HG02763 (cell line): ENCODE data around the gene RPRD2.

Experiments used
- ATAC-seq: cut with Tn5 transposase; IDR thresholded peaks from one replicate; pipeline ENCODE4 v1.9.1; 2021; ENCODE audit warnings: mild to moderate bottlenecking, moderate library complexity; ENCODE audit not compliant: unreplicated experiment

Gene RPRD2

DNA sequence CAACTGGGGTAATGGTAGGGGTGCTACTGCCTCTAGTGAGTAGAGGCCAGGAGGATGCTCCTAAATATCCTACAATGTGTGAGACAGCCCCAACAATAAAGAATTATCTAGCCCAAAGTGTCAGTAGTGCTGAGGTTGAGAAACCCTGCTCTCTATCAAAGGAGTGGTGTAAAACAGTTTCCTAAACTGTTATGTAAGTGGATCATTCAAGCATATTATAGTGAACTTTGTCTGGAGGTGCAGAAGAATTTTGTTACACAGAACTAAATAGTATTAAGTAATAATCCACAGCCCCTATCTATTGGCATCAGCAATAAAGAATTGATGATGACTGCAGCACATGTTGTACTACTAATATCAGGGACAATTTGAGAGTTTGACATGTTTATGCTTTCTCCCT, 103.0 kb downstream of the RPRD2 start:
- ATAC-seq: no peak

DNA sequence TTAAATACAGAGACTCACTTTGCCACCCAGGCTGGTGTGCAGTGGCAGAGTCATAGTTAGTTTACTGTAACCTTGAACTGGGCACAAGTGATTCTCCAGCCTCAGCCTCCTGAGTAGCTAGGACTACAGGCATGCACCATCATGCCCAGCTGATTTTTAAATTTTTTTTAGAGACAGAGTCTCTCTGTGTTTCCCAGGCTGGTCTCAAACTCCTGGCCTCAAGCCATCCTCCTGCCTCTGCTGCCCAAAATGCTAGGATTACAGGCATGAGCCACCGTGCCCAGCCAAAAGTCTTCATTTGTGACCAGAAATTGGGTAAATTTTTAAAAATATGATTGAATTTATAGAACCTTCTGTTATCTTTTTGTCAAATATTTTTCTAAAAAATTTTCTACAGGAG, 105.3 kb downstream of the RPRD2 start:
- ATAC-seq: no peak

DNA sequence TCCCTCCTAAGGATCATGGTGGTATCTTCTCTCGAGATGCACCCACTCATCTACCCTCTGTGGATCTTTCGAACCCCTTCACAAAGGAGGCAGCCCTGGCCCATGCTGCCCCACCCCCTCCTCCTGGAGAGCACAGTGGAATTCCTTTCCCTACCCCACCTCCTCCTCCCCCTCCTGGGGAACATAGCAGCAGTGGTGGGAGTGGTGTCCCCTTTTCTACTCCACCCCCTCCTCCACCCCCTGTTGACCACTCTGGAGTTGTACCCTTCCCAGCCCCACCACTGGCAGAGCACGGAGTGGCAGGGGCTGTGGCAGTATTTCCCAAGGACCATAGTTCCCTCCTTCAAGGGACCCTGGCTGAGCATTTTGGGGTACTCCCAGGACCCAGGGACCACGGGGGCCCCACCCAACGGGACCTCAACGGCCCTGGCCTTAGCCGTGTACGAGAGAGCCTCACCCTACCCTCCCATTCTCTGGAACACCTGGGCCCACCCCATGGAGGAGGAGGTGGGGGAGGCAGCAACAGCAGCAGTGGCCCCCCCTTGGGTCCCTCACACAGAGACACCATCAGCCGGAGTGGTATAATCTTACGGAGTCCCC, 108.8 kb downstream of the RPRD2 start:
- no peak for ATAC-seq

DNA sequence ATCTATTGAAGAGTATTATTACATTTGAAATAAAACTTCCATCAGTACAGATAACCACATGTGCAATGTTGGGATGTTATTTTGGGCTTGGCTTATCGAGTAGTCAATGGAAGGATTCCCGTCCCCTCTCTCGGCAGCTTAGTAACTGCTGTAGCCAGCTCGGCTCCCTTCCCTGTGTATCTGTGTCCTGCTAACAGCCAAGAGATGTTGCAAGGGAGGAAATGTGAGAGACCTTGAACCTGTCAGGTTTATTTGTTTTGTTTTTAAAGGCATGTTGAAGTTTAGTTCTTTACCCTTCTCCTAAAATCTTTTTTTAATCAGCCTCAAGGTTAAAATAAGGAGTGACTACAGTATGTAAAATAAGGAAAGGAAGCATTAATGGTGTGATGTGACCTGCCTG, 109.7 kb downstream of the RPRD2 start:
- ATAC-seq: no peak

DNA sequence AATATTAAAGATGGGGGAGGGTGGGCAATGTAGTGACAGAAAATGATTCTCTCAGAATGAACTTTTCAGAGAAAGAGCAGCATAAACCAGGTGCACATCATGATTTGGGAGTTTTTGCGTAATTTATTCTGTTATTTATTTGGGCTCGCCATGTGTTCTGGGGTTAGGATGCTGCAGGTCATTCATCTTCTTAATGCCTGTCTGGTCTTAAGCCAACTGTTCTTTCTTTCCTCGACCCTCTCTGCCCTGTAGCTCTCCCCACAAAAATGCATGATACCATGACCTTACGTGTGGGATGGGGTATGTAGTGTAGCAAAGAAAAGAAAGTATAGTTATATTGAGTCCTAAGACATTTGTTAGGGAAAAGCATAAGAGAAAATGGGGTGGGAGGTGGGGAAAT, 110.9 kb downstream of the RPRD2 start:
- ATAC-seq: no peak

DNA sequence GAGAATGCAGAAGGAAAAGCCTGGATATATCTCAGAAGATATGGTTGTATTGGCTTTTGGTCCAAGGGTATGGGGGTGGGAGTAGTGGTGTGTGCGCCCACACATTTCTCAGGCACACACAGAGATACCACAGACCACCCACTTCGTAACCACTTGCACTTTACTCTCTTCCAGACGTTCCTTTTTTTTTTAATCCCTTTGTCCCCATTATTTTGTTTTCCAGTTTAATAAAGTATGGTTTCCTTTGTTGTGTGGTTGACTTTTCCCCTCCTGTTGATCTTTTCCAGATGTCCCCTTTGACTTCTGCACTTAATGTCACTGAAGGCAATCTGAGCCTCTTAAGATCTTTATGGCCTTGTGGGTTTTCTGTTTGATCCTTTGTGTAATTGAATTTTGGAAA, 112.8 kb downstream of the RPRD2 start:
- no peak for ATAC-seq

DNA sequence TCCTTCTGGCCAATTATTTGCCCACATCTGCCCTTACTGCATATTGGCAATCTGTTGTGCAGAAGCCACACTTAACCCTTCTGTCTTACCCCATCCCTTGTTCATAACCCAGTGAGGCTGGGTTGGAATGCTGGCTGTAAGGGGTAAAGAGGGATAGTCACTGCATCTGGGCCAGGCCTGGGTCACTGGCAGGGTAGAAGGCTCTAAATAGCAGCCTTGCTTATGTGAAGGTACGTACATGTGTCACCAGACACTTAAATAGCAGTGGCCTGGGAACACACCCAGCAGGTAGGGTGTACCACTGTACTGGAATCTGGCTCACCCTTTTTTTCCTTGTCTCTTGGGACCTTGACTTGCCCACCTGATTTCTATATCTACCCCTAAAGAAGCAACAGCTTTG, 113.4 kb downstream of the RPRD2 start:
- ATAC-seq: no peak

DNA sequence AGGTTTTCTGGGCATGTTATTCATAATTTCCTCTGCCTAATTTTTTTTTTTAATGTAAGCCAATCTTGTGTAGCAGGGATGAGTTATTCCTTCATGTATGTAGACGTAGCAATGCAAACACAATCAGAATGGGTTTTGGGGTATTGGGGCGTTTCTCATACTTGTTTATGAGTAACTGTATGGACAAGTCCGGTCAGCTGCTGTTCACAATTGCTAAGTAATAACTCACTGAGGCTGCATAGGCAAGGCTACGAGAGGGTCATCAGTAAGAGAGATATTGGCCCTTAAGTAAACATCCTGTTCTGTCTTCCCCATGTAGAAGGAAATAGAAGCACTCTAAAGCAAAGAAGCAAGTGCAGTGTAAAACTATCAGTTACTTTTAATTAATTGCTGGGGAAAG, 113.8 kb downstream of the RPRD2 start:
- ATAC-seq: no peak

DNA sequence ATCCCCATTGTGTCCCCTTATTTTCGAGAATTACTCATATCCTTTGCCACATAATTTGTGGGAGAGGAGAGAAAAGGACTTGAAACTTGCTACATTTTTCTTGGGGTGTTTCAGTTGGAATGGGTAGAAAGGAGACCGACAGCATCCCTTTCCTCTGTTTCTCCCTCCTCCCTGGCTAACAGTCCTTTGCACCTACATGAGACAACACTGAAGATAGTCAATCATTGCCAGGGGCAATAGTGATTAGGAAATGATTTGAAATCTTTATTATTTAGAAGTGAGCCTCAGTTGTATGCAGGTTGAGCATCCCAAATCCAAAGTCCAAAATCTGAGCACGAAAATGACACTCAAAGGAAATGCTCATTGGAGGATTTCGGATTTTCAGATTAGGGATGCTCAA, 115.4 kb downstream of the RPRD2 start:
- ATAC-seq: no peak

DNA sequence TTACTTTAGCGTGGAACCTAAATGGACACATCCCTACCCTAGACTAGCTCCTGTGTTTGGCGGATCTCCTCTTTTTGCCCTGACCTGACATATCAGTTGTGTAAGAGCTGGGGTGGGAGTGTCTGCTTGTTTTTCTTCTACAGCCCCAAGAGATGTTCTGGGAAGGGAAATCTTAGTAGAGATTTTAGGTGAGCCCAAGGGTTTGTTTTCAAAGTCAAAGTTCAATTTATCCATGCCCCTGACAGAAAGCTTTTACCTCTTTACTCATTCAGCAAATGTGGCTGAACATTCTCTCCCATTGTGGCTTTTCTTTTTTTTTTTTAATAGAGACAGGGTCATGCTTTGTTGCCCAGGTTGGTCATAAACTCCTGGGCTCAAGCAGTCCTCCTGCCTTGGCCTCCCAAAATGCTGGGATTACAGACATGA, 116.0 kb downstream of the RPRD2 start:
- ATAC-seq: no peak

DNA sequence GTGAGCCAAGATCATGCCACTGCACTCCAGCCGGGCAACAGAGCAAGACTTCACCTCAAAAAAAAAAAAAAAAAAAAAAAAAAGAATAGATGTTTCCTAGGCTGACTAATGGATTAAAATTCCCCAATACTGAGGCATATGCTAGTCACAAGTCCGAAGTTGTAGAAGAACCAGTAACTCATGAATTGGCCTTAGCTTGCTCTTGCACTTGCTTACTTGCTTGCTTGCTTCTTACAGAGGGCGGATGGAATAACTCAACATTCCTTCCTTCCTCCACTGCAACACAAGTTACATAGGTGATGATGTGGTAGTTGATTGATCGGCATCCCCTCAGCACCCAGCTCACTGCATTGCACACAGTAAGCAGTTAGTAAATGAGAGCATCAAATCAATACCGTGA, 120.5 kb downstream of the RPRD2 start:
- ATAC-seq: no peak

DNA sequence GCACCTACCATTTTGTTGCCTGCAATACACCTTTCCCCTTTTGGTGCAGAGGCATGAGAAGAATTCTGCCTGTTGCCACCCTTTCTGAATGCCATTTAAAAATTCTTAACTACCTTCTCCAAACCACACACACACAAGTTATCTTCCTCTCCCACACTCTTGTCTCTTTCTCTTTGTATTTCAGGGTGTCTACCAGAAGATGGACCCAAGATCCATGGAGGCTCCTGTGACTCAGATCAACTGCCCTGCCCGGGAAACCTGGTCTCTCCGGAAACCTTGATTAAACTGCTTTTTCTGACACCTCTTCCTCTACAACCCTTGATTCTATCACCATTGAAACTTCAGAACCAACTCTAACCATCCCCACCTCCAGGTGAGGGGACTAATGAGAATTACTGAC, 120.9 kb downstream of the RPRD2 start:
- ATAC-seq: no peak

DNA sequence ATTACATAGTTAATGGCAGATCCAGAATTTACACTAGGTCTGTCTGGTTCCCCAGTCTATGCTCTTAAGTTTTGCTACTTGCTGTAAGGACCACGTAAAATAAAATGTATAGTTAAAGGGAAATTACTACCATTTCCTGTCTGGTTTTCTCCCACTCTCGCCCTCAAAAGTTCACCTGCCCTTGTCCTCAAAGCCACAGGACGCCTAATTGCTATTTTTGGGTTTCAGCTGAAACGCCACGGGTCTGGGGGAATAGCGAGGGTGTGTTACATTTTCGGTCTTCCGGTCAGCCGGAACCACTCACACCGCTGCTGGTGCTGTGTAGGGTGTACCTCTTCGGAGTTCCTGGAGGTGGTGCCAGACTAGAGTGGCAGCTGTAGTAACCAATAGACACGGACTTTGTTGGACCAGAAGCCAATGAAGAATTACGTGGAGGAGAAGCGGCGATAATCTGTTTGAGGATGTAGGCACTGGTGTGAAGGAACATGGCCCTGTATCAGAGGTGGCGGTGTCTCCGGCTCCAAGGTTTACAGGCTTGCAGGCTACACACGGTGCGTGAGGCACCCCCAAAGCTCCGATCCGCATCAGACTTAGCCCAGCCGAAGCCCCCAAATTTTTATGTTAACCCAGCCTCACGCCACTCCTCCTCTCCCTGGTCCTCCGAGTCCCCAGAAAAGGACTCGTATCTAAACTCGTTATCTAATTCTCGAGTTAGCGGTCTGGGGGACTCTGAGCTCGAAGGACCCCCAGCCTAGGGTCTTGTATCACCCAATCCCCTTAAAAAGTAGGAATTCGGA, 123.2 kb downstream of the RPRD2 start, which contains the start of gene TARS2:
TARS2 (plus strand) TSS at position 454 of the 797 bp plus-strand sequence; CDS start at position 486, 32 bp downstream.
- ATAC-seq: peak; percentile 99

DNA sequence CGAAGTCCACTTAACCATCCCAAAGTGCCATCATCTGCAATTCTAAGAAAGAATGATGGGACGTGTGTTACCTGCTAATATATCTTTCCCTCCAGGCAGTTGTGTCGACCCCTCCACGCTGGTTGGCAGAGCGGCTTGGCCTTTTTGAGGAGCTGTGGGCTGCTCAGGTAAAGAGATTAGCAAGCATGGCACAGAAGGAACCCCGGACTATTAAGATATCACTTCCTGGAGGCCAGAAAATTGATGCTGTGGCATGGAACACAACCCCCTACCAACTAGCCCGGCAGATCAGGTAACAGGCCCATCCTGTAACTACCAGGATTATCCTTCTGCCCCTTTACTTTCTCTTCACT, 123.8 kb downstream of the RPRD2 start:
- ATAC-seq: no peak

DNA sequence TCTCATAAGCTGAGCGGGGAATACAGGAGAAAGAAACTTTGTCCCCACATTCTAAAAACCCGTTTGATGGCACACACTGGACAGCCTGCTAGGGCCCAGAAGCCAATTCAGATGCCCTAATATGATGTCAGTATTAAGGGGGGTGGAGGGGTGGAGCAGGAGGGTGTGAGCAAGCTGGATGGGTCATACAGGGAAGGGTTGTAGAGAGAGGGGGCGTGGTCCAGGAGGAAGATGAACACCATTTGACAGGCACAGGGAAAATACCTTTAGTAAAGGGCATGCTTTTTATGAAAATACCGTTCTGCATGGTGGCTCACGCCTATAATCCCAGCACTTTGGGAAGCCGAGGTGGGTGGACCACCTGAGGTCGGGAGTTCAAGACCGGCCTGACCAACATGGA, 129.2 kb downstream of the RPRD2 start:
- no peak for ATAC-seq

DNA sequence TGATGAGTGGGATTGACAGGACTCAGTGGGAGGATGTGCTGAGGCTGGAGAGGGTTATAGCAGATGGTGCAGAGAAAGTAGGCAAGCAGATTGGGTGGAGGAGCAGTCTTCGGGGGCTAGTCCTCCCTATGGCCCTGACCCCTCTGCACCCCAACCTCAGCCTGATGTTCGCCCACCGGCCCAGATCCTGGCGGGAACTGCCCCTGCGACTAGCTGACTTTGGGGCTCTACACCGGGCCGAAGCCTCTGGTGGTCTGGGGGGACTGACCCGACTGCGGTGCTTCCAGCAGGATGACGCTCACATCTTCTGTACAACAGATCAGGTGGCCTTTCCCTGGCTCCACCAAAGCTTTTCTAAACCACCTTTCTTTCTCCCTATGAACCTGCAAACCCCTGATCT, 134.4 kb downstream of the RPRD2 start:
- ATAC-seq: no peak

DNA sequence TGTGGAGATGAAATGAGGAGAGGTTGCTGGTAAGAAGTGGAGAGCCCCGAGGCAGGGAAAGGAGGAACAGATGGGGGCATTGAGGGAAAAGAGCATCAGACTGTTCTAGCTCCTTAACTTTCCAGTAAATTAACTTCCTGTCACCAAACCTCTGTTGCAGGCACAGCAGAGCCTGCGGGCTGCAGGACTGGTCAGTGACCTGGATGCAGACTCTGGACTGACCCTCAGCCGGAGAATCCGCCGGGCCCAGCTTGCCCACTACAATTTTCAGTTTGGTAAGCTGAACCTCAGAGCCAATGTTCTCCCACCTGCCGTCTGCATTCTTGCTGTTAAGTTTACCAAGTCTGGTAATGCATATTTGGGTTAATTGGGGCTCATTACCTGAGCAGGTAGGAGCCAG, 141.5 kb downstream of the RPRD2 start:
- no peak for ATAC-seq

DNA sequence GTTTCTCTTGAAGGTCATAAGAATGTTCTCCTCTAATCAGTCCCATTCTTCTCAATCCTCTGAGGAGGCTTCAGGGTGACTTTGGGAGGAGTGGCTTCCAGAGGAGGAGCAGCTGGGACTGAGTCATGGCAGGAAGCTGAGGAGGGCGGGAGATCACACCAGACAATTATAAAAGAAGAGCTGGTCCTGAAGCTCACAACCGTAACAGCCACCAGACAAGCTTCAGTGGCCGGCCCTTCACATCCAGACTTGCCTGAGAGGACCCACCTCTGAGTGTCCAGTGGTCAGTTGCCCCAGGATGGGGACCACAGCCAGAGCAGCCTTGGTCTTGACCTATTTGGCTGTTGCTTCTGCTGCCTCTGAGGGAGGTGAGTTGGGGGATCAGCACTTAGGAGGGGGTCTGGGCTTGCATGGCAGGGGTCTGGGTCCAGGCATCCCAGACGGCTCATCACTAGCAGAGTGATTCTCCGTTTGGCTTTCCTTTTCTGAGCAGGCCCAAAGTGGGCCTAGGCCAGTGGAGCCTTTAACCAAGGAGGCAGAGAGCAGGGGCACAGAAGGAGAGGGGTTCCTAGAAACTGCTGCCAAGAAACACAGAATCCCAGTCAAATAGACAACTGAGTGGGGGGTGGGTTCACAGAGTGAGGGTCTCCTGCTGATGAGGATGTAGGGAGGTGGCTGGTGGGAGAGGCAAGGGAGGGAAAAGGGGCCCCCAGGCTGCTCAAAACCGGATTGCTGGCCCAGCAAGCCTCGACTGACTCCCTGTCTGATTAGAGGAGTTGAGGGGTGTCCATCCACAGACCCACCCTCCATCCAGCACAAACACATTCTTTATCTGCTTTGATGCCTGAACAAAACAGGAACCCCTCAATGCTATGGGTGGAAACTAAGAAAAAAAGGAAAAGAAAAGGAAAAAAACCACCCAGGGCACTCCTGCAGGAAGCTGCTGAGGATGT, 144.2 kb downstream of the RPRD2 start, which contains the start of gene ECM1:
ECM1 (plus strand) TSS at position 198 of the 953 bp plus-strand sequence; CDS start at position 299, 101 bp downstream.
- no peak for ATAC-seq

DNA sequence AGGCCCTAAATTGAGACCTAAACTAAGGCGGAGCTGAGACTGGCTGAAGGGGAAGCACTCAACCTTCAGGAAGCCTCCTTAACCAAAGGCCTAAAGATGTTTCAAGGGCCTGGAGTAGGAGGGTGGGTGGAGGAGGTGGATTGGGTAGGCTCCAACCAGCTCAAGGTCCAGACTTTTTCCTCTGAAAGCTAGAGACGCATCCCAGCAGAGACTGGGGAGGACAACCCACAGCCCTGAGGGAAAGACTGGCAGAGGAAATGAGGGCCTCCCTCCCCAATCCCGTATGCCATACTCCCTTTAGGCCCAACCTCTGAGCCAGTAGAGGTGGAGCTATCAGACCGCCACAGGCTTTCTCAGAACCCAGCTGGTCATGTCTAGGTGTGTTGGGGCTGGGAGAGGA, 145.0 kb downstream of the RPRD2 start:
- no peak for ATAC-seq

DNA sequence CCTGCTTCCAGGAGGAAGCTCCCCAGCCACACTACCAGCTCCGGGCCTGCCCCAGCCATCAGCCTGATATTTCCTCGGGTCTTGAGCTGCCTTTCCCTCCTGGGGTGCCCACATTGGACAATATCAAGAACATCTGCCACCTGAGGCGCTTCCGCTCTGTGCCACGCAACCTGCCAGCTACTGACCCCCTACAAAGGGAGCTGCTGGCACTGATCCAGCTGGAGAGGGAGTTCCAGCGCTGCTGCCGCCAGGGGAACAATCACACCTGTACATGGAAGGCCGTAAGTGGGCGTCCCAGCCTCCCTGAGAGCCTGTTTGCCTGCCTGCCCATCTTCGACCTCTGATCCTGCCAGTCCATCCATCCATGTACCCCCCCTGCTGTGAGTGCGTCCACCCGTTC, 147.6 kb downstream of the RPRD2 start:
- ATAC-seq: no peak

DNA sequence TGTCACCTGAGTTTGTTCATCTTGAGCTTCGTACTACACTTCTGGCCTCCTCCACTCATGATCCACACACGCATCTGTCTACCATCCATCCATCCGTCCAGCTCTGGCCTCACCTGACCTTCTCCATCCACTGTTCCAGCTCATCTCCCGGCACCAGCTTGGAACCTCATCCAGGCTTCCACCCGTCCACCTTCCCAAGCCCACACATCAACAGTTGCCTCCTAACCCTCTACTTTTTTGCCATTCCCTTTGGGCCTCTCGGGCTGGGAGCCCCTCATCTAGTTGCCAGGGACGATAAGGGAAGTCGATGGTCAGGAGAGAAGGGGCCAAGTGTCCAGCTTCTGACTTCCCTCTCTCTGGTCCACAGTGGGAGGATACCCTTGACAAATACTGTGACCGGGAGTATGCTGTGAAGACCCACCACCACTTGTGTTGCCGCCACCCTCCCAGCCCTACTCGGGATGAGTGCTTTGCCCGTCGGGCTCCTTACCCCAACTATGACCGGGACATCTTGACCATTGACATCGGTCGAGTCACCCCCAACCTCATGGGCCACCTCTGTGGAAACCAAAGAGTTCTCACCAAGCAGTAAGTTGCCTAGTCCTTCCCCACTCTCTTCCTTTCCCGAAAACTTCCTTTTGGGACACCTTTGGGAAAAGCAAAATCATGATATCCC, 148.2 kb downstream of the RPRD2 start:
- no peak for ATAC-seq
